Uterus (tissue), 2 donors: ENCODE results near the gene FOXO4.

Experiments
- CTCF ChIP-seq, 4 experiments: fragments of 200-600 bp in 2 of 4; fragments of 450-650 bp in 2 of 4; sonication (generic) in 2 of 4; IDR thresholded peaks; one replicate each; pipeline ENCODE4 v1.5.1; 2016 to 2019; ENCODE audit warnings: antibody characterized with exemption in 4 of 4, mild to moderate bottlenecking in 2 of 4, moderate library complexity in 1 of 4
- POLR2A ChIP-seq, 2 donors: fragments of 450-650 bp; IDR thresholded peaks; one replicate each; pipeline ENCODE4 v1.6.1; 2016; ENCODE audit warnings: antibody characterized with exemption in 2 of 2, mild to moderate bottlenecking in 1 of 2, moderate library complexity in 1 of 2

GRCh38 chrX:71067089-71067488, 28.6 kb upstream of the FOXO4 start:
- no peak for TF ChIP-seq POLR2A (IDR thresholded peaks at IDR 0.05)
- TF ChIP-seq CTCF (IDR thresholded peaks at IDR 0.05) = no peak
